ENCODE data around the gene AGBL4. TPM values are rescaled to one million over a fixed set of nuclear protein-coding genes. Genes with fewer than 3 reads are reported as not detected.

AGBL4 gene
- total and polyA plus RNA-seq, 2 of the 13 experiments (the other 11 are each of a cell fraction or from before 2014, with no cell fraction given), result not detected

DNA sequence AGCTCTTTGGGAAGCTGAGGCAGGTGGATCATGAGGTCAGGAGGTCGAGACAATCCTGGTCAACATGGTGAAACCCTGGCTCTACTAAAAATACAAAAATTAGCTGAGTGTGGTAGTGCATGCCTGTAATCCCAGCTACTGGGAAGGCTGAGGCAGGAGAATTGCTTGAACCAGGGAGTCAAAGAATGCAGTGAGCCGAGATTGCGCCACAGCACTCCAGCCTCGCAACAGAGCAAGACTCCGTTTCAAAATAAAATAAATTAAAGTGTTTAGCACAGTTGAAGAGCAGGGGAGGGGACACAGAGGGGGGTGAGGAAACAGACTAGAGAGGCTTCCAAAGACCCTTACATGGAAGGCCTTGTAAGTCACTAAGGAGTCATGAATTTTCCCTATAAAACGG, 1420.5 kb downstream of the AGBL4 start:
- Histone ChIP-seq H2AFZ (ENCODE audit: low read length) (no peak overlapping the region), H3K9ac (ENCODE audit: insufficient read depth, low read depth, low read length) (no peak overlapping the region), H3K36me3 (replicated peaks in 1 of 2; ENCODE audit: control insufficient read depth in 1 of 2, insufficient read depth in 2 of 2, low read length in 2 of 2) (no peaks in the 10 kb centered on the region), H3K27ac (ENCODE audit: extremely low read length, insufficient read depth, low read length) (no peak overlapping the region), H3K4me2 (ENCODE audit: low read depth, low read length) (no peak overlapping the region), H3K27me3 (ENCODE audit: control insufficient read depth in 1 of 2, insufficient read depth in 2 of 2, low read length in 2 of 2) (no peaks in the 10 kb centered on the region), H3K4me3 (replicated peaks in 1 of 3; ENCODE audit: insufficient read depth in 1 of 3, low read depth in 2 of 3, low read length in 3 of 3) (no peak overlapping the region), H3K4me1 (ENCODE audit: insufficient read depth, low read length) (no peaks in the 10 kb centered on the region), H4K20me1 (ENCODE audit: insufficient read depth, low read length) (no peaks in the 10 kb centered on the region), H3K79me2 (ENCODE audit: insufficient read depth, low read length) (no peaks in the 10 kb centered on the region), H3K9me3 (ENCODE audit: low read length) (no peaks in the 10 kb centered on the region)
- in situ Hi-C loops (cut with HindIII; ENCODE audit: extremely low pct_ligation_motif_present, low pct_unique_long_range_greater_than_20kb) (no loop called here), intact Hi-C loops (cut with micrococcal nuclease; ENCODE audit: unreplicated experiment) (no loop called here)
- POLR2A ChIA-PET, result no interaction called here
- 7% methylated on average over 6 of the region's 6 CpGs for WGBS (ENCODE audit: low lambda C conversion rate)
- 0 out of 2 replicates have a peak, but pooled peaks have one; percentile 7 for TF ChIP-seq CEBPB (IDR thresholded peaks at IDR 0.05; ENCODE audit: borderline replicate concordance, low read depth, low read length)
- no peak for TF ChIP-seq MXI1 (IDR thresholded peaks at IDR 0.05; ENCODE audit: borderline replicate concordance, low read depth, low read length)
- TF ChIP-seq ZNF510 (CRISPR knock-in tag; IDR thresholded peaks at IDR 0.05; ENCODE audit: low read depth), result no peak
- no TSS peak for BruUV-seq (replicated peaks)
- no peak for DNase-seq (ENCODE audit: low spot score)
- FAIRE-seq, result no peak
- CTCF ChIA-PET (ENCODE audit: low intra/inter-chr PET ratio, low total read pairs), result no interaction called here
- no peak for ATAC-seq

DNA sequence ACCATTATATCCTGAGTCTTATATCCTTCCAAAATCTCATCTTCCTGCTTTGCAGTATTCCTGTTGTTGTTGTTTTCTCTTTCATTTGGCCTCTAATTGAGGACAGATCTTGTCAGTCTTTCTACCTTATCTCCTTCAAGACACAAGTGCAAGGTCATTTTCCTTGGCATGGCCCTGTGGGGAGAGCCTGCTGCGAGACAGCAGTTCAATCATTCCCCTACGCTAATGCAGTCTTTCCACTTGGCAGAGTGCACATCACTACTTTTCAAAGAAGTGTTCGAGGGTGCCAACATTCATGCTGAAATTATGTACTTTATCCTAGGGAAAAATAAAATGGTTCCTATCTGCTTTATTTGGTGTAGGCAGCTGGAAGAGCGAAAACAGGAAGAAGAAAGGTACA, 1421.4 kb downstream of the AGBL4 start:
- Histone ChIP-seq H4K20me1 (ENCODE audit: insufficient read depth, low read length) (no peaks in the 10 kb centered on the region), H3K4me1 (ENCODE audit: insufficient read depth, low read length) (no peaks in the 10 kb centered on the region), H2AFZ (ENCODE audit: low read length) (no peak overlapping the region), H3K27me3 (ENCODE audit: control insufficient read depth in 1 of 2, insufficient read depth in 2 of 2, low read length in 2 of 2) (no peaks in the 10 kb centered on the region), H3K27ac (ENCODE audit: extremely low read length, insufficient read depth, low read length) (no peak overlapping the region), H3K9me3 (ENCODE audit: low read length) (no peaks in the 10 kb centered on the region), H3K36me3 (replicated peaks in 1 of 2; ENCODE audit: control insufficient read depth in 1 of 2, insufficient read depth in 2 of 2, low read length in 2 of 2) (no peaks in the 10 kb centered on the region), H3K4me2 (ENCODE audit: low read depth, low read length) (no peak overlapping the region), H3K4me3 (replicated peaks in 1 of 3; ENCODE audit: insufficient read depth in 1 of 3, low read depth in 2 of 3, low read length in 3 of 3) (no peak overlapping the region), H3K9ac (ENCODE audit: insufficient read depth, low read depth, low read length) (no peak overlapping the region), H3K79me2 (ENCODE audit: insufficient read depth, low read length) (no peaks in the 10 kb centered on the region)
- intact Hi-C loops (cut with micrococcal nuclease; ENCODE audit: unreplicated experiment) (no loop called here), in situ Hi-C loops (cut with HindIII; ENCODE audit: extremely low pct_ligation_motif_present, low pct_unique_long_range_greater_than_20kb) (no loop called here)
- DNase-seq (ENCODE audit: low spot score), result no peak
- ChIA-PET POLR2A (no interaction called here), CTCF (ENCODE audit: low intra/inter-chr PET ratio, low total read pairs) (no interaction called here)
- BruUV-seq (replicated peaks), result no TSS peak
- no peak for TF ChIP-seq ZNF883 (CRISPR knock-in tag; IDR thresholded peaks at IDR 0.05; ENCODE audit: not compliant biosample characterization)
- no peak for TF ChIP-seq ZNF891 (CRISPR knock-in tag; IDR thresholded peaks at IDR 0.05)
- no peak for ATAC-seq
- FAIRE-seq, result no peak
- 16% methylated on average over 4 of the region's 4 CpGs for WGBS (ENCODE audit: low lambda C conversion rate)
